ENCODE measurements around the gene THAP6.
"Not testable (repeated sequence)": the region's sequence is repeated elsewhere in the genome, so short reads cannot be mapped to it uniquely, and the experiment has no call there.

THAP6 gene

DNA sequence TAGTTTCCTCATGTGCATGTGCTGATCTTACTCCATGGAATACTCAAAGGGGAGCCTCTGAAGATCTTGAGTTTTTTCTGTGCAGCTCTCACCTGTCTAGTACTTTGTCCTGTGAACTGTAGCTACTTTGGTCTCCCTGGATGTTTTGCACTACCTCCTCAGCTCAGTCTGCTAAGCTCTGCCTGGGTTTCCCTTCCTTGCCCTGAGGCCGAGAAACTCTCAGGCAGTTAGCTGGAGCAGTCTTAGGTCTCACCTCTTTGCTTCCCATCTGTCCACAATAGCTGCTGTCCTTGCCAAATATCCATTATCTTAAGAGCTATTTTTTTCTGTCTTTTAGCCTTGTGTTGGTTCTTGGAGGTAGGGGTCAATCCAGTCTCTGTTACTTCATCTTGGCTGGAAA, 11.6 kb downstream of the THAP6 start:
- no peak for DNase-seq (ENCODE audit: low spot score)

- no peak for DNase-seq (ENCODE audit: low spot score)
Measured at GRCh38 chr4:75527482-75527881, 13.2 kb downstream of the THAP6 start.

- no peak for DNase-seq (ENCODE audit: low spot score)
Measured at GRCh38 chr4:75530556-75531322, 16.5 kb downstream of the THAP6 start.

DNA sequence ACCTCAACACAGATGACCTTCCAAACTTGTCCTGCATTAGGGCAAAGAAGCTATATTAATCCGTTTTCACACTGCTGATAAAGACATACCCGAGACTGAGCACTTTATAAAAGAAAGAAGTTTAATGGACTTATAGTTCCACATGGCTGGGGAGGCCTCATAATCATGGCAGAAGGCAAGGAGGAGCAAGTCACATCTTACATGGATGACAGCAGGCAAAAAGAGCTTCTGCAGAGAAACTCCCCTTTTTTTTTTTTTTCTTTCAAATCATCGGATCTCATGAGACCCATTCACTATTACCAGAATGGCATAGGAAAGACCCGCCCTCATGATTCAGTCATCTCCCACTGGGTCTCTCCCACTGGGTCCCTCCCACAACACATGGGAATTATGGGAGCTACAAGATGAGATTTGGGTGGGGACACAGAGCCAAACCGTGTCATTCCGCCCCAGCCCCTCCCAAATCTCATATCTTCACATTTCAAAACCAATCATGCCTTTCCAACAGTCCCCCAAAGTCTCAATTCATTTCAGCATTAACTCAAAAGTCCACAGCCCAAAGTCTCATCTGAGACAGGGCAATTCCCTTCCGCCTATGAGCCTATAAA, 17.4 kb downstream of the THAP6 start:
- not testable (repeated sequence) for DNase-seq (ENCODE audit: low spot score)

- DNase-seq (ENCODE audit: low spot score): not testable (repeated sequence)
Measured at GRCh38 chr4:75533339-75533887, 19.1 kb downstream of the THAP6 start.

- DNase-seq (ENCODE audit: low spot score): not testable (repeated sequence)
Measured at GRCh38 chr4:75533926-75534325, 19.7 kb downstream of the THAP6 start.

- not testable (repeated sequence) for DNase-seq (ENCODE audit: low spot score)
Measured at GRCh38 chr4:75537308-75537707, 23.0 kb downstream of the THAP6 start.

GRCh38 chr4:75542824-75543223, 28.6 kb downstream of the THAP6 start:
- DNase-seq (ENCODE audit: low spot score): no peak

- DNase-seq (ENCODE audit: low spot score): not testable (repeated sequence)
Measured at GRCh38 chr4:75544220-75544619, 29.9 kb downstream of the THAP6 start.

GRCh38 chr4:75544870-75545269, 30.6 kb downstream of the THAP6 start:
- DNase-seq (ENCODE audit: low spot score): no peak

GRCh38 chr4:75545526-75545925, 31.3 kb downstream of the THAP6 start:
- DNase-seq (ENCODE audit: low spot score): no peak

DNA sequence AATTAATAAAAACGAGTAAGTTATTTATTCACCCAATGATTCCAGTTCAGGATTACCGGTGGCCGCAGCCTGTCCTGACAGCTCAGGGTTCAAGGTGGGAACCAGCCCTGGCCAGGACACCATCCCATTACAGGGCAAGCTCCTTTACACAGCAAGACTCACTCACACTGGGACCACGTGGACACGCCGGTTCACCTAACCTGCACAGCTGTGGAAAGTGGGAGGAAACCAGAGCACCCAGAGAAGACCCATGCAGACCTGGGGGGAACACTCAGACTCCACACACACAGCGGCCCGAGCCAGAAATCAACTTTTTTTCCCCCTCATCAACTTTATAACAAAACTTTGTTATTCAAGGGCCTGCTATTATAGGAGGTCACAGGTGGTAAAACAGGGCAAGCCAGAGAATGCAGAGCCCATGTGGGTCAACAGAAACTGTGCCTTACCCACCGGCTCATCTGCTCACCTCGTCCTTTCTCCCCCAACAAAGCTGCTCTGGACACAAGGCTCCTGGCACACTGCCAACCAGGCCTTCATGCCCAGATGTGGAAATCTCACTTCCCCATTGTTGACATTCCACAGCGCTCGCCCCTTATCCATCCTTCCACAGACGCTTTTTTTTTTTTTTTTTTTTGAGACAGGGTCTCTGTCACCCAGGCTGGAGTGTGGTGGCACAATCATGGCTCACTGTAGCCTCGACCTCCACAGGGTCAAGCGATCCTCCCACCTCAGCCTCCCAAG, 33.5 kb downstream of the THAP6 start:
- DNase-seq (ENCODE audit: low spot score): no peak

GRCh38 chr4:75549019-75549418, 34.7 kb downstream of the THAP6 start:
- no peak for DNase-seq (ENCODE audit: low spot score)

GRCh38 chr4:75552452-75552851, 38.2 kb downstream of the THAP6 start:
- no peak for DNase-seq (ENCODE audit: low spot score)

GRCh38 chr4:75555294-75556164, 41.3 kb downstream of the THAP6 start, which contains the start of gene ODAPH:
Gene ODAPH, plus strand, starts transcription at chr4:75556066. Its CDS starts 17 bp downstream, at chr4:75556083.
- no peak for DNase-seq (ENCODE audit: low spot score)

DNA sequence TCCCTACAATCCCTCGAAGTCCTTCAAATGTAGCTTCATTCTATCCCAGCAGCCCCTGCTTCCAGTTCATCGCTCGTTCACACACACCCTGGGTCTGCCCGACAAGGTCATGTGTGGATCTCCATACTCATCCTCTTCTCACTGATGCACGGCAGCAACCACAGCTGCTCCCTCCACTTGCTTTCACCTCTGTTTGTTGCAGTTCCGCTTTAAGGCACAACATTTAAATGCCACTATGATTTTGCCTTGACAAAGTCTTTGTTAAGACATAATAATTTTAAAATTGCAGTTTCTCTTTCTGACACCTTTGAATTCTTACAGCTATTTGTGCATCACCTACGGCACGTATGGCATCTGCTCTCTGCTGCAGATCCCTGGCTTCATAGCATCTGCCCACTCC, 43.4 kb downstream of the THAP6 start:
- DNase-seq (ENCODE audit: low spot score): no peak

DNA sequence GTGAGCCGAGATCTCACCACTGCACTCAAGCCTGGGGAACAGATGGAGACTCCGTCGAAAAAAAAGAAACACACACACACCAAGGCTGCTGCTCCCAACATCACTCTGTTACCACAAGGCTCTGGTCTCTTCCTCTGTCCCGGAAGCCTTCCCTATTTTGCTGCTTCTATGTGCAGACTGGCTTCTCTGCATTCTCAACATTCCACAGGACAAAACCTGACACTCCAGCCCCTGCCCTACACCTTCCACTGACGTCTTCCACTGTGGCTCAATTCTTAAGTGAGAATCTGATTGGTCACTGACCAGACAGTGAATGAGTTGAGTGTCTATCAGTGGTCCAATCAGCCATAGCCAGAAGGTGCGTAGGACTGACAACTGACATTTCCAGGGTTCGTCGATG, 47.5 kb downstream of the THAP6 start:
- no peak for DNase-seq (ENCODE audit: low spot score)

- no peak for DNase-seq (ENCODE audit: low spot score)
Measured at GRCh38 chr4:75564023-75564422, 49.8 kb downstream of the THAP6 start.

DNA sequence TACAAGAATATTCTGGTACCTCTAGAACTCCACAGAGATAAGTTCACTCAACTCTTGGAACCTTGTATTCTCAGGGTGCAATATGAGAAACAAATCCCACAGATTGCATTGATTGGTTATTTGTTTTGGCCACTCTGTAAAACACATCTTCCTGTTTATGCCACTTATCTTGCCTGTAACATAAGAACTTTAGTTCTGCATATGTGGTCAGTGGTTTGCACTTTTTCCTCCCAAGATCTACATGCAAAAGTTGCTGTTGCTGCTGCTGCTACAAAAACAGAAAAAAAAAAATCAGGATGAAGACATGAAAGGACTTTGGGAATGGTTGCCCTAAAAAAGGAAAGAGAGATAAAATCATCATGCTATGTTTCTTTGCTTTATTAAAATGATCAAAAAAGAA, 51.2 kb downstream of the THAP6 start:
- no peak for DNase-seq (ENCODE audit: low spot score)

- no peak for DNase-seq (ENCODE audit: low spot score)
Measured at GRCh38 chr4:75566911-75567310, 52.6 kb downstream of the THAP6 start.

DNA sequence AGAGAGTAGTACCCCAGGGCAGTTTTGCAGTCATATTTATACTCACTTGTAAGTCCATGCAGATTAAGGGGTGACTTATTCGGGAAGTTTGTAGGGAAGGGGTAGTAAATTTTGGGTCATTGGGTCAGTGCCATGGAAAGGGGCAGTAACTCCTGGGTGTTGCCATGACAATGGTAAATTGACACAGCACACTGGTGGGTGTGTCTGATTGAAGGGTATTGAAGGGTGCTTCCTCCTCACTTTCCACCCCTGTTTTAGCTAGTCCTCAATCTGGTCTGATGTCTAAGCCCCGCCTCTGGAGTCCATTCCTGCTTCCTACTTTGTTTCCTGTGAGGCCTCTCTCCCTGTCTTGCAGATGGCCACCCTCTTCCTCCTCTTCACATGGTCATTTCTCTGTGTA, 53.5 kb downstream of the THAP6 start:
- DNase-seq (ENCODE audit: low spot score): no peak

All from putamen (tissue), 1 donor.